Measurements from ENCODE around the gene DMXL2. TPM values are rescaled to one million over a fixed set of nuclear protein-coding genes. Genes with fewer than 3 reads are reported as not detected.
"Not testable (repeated sequence)": the region's sequence is repeated elsewhere in the genome, so short reads cannot be mapped to it uniquely, and the experiment has no call there.

Gene DMXL2
- polyA plus RNA-seq, 1 of the 3 experiments (the other 2 are of a cell fraction) = 6.4 TPM

DNA sequence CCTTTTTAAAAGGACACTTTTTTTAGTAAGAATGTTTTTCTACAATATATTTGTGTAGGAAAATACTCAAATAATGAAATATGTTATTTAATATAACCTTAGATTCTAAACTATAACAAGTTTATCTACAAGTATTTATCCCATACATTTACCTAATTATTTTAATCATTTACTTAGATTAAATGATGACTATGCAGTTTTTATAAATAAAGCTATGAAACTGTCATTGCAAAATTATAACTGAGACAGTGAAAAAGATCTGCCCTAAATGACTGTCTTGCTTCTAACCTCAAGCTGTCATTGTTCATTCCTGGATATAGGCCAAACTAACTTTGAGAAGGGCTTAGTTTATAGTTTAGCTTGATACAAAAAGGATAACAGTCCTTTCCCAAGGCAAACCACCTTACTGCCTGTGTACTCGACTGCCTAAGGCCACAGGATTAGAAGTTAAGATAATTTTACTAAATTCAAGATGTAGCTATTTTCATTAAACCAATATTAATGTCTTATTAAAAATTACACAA lies 197.0 kb downstream of the DMXL2 start (continued):
- TF ChIP-seq, protein P1, sequence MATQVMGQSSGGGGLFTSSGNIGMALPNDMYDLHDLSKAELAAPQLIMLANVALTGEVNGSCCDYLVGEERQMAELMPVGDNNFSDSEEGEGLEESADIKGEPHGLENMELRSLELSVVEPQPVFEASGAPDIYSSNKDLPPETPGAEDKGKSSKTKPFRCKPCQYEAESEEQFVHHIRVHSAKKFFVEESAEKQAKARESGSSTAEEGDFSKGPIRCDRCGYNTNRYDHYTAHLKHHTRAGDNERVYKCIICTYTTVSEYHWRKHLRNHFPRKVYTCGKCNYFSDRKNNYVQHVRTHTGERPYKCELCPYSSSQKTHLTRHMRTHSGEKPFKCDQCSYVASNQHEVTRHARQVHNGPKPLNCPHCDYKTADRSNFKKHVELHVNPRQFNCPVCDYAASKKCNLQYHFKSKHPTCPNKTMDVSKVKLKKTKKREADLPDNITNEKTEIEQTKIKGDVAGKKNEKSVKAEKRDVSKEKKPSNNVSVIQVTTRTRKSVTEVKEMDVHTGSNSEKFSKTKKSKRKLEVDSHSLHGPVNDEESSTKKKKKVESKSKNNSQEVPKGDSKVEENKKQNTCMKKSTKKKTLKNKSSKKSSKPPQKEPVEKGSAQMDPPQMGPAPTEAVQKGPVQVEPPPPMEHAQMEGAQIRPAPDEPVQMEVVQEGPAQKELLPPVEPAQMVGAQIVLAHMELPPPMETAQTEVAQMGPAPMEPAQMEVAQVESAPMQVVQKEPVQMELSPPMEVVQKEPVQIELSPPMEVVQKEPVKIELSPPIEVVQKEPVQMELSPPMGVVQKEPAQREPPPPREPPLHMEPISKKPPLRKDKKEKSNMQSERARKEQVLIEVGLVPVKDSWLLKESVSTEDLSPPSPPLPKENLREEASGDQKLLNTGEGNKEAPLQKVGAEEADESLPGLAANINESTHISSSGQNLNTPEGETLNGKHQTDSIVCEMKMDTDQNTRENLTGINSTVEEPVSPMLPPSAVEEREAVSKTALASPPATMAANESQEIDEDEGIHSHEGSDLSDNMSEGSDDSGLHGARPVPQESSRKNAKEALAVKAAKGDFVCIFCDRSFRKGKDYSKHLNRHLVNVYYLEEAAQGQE (IDR thresholded peaks at IDR 0.05; ENCODE audit: low read depth, low read length) = no peak
- TF ChIP-seq, protein P2, sequence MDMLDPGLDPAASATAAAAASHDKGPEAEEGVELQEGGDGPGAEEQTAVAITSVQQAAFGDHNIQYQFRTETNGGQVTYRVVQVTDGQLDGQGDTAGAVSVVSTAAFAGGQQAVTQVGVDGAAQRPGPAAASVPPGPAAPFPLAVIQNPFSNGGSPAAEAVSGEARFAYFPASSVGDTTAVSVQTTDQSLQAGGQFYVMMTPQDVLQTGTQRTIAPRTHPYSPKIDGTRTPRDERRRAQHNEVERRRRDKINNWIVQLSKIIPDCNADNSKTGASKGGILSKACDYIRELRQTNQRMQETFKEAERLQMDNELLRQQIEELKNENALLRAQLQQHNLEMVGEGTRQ (IDR thresholded peaks at IDR 0.05; ENCODE audit: borderline replicate concordance, low read depth, low read length) = no peak

DNA sequence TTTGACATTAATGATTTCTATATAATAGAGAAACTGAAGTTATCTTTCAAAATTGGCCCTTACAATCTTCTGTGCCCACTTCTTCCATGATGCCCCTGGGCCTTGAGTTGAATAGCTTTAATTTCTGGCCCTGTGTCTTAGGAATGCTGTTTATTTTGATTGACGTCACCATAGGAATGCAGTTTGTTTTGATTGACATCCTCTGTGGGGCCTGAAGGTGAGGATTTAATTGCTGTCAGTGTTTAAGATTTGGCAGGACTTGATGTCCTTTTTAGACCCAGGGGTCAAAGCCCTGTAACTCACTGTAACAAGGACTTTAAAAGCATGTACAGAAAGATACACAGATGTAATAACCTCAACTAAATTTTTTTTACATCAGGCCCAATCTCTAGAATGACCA lies 197.8 kb downstream of the DMXL2 start:
- H3K9me3 ChIP-seq = no peaks in the 10 kb centered on the region
- no peaks in the 10 kb centered on the region for H3K36me3 ChIP-seq (replicated peaks in 1 of 2; ENCODE audit: control insufficient read depth in 1 of 2, insufficient read depth in 2 of 2, low read length in 1 of 2)
- H3K79me2 ChIP-seq (ENCODE audit: insufficient read depth) = no peaks in the 10 kb centered on the region
- H3K4me1 ChIP-seq (ENCODE audit: control insufficient read depth in 1 of 2, insufficient read depth in 2 of 2, low read depth in 1 of 2, low read length in 1 of 2) = no peaks in the 10 kb centered on the region
- 63% methylated on average over 1 of the region's 1 CpG for WGBS (ENCODE audit: low lambda C conversion rate)
- no peak overlapping the region for H3K4me2 ChIP-seq
- H2AFZ ChIP-seq (ENCODE audit: low read depth) = no peak overlapping the region
- CTCF ChIA-PET = interaction anchor here (0.8 to 1.4 kb wide), 2 partner anchors 9 to 13 kb away, joined by 3 read pairs; no protein-coding TSS in a partner anchor
- no peaks in the 10 kb centered on the region for H3K27me3 ChIP-seq (ENCODE audit: insufficient read depth)
- no peaks in the 10 kb centered on the region for H3F3A ChIP-seq (replicated peaks; ENCODE audit: insufficient read depth)
- DNase-seq = no peak
- no peaks in the 10 kb centered on the region for H4K20me1 ChIP-seq (ENCODE audit: insufficient read depth)
- H3K9ac ChIP-seq = no peak overlapping the region
- H3K9me2 ChIP-seq = no peaks in the 10 kb centered on the region
- H3K4me3 ChIP-seq (ENCODE audit: low read depth in 2 of 2, low read length in 1 of 2) = no peak overlapping the region
- H3K27ac ChIP-seq (ENCODE audit: low read depth in 2 of 2, low read length in 1 of 2) = no peak overlapping the region
- POLR2A ChIA-PET = no interaction called here
- TF ChIP-seq TCF12 (IDR thresholded peaks at IDR 0.05) (no peak), FOSL2 (IDR thresholded peaks at IDR 0.05; ENCODE audit: borderline replicate concordance, low read depth) (no peak)

DNA sequence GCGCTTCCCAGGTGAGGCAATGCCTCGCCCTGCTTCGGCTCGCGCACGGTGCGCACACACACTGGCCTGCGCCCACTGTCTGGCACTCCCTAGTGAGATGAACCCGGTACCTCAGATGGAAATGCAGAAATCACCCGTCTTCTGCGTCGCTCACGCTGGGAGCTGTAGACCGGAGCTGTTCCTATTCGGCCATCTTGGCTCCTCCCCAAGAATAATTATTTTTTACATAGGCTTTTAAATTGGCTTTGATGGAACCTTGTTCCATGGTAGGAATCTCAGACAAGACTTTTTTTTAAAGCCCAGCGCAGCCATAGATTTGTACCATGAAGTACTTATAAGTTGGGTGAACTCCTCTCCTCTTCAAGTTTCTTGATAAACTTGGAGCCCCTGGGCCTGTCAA lies 199.5 kb downstream of the DMXL2 start:
- H3K9me3 ChIP-seq; H3K4me1 ChIP-seq (ENCODE audit: control insufficient read depth in 1 of 2, insufficient read depth in 2 of 2, low read depth in 1 of 2, low read length in 1 of 2); H4K20me1 ChIP-seq (ENCODE audit: insufficient read depth); H3K4me2 ChIP-seq; DNase-seq; H2AFZ ChIP-seq (ENCODE audit: low read depth); H3K36me3 ChIP-seq (replicated peaks in 1 of 2; ENCODE audit: control insufficient read depth in 1 of 2, insufficient read depth in 2 of 2, low read length in 1 of 2); H3K4me3 ChIP-seq (ENCODE audit: low read depth in 2 of 2, low read length in 1 of 2); H3K9me2 ChIP-seq; POLR2A ChIA-PET; H3K79me2 ChIP-seq (ENCODE audit: insufficient read depth); H3K27ac ChIP-seq (ENCODE audit: low read depth in 2 of 2, low read length in 1 of 2); H3F3A ChIP-seq (replicated peaks; ENCODE audit: insufficient read depth); H3K9ac ChIP-seq; H3K27me3 ChIP-seq (ENCODE audit: insufficient read depth): not testable (repeated sequence)
- CTCF ChIA-PET = interaction anchor here (1.2 kb wide), 1 partner anchor 11 kb away, joined by 4 read pairs; no protein-coding TSS in a partner anchor
- 85% methylated on average over 7 of the region's 16 CpGs for WGBS (ENCODE audit: low lambda C conversion rate)

Data from SK-N-SH (cell line).